Fibroblast of skin of right biceps (primary cell): ENCODE data around the gene MBNL3.
"Not testable (repeated sequence)": the region's sequence is repeated elsewhere in the genome, so short reads cannot be mapped to it uniquely, and the experiment has no call there.

Source experiments
- DNase-seq: peaks from one replicate; pipeline ENCODE4 v3.0.0-alpha.2; 2013

Gene MBNL3

GRCh38 chrX:132474544-132475248 lies 14.1 kb downstream of the MBNL3 start:
- DNase-seq, result no peak

- no peak for DNase-seq
Observed at GRCh38 chrX:132472397-132472796, 16.4 kb downstream of the MBNL3 start.

GRCh38 chrX:132470831-132471230 lies 18.0 kb downstream of the MBNL3 start:
- no peak for DNase-seq

- DNase-seq, result no peak
Observed at GRCh38 chrX:132470179-132470578, 18.7 kb downstream of the MBNL3 start.

- DNase-seq, result no peak
Observed at GRCh38 chrX:132468454-132468853, 20.4 kb downstream of the MBNL3 start.

GRCh38 chrX:132467989-132468388 lies 20.8 kb downstream of the MBNL3 start:
- no peak for DNase-seq

- peak; percentile 37 for DNase-seq
Observed at GRCh38 chrX:132467026-132467425, 21.8 kb downstream of the MBNL3 start.

GRCh38 chrX:132463411-132463810 lies 25.4 kb downstream of the MBNL3 start:
- peak; percentile 6 for DNase-seq

GRCh38 chrX:132461886-132462285 lies 27.0 kb downstream of the MBNL3 start:
- DNase-seq, result peak; percentile 1

- no peak for DNase-seq
Observed at GRCh38 chrX:132452911-132453550, 35.8 kb downstream of the MBNL3 start.

- DNase-seq, result not testable (repeated sequence)
Observed at GRCh38 chrX:132445909-132446308, 42.9 kb downstream of the MBNL3 start.

GRCh38 chrX:132444936-132445335 lies 43.9 kb downstream of the MBNL3 start:
- DNase-seq, result no peak

GRCh38 chrX:132443196-132444135 lies 45.4 kb downstream of the MBNL3 start:
- DNase-seq, result peak; percentile 0

- peak; percentile 17 for DNase-seq
Observed at GRCh38 chrX:132442691-132443090, 46.1 kb downstream of the MBNL3 start.

- DNase-seq, result peak; percentile 6
Observed at GRCh38 chrX:132435222-132435621, 53.6 kb downstream of the MBNL3 start.

- DNase-seq, result no peak
Observed at GRCh38 chrX:132433551-132433950, 55.3 kb downstream of the MBNL3 start.

- DNase-seq, result no peak
Observed at GRCh38 chrX:132433001-132433400, 55.8 kb downstream of the MBNL3 start.

GRCh38 chrX:132428896-132429295 lies 59.9 kb downstream of the MBNL3 start:
- no peak for DNase-seq

GRCh38 chrX:132426695-132427281 lies 62.0 kb downstream of the MBNL3 start:
- peak; percentile 71 for DNase-seq

- DNase-seq, result no peak
Observed at GRCh38 chrX:132425744-132426318, 63.0 kb downstream of the MBNL3 start.

- DNase-seq, result no peak
Observed at GRCh38 chrX:132423323-132423722, 65.5 kb downstream of the MBNL3 start.

GRCh38 chrX:132415012-132415411 lies 73.8 kb downstream of the MBNL3 start:
- DNase-seq, result no peak

- DNase-seq, result no peak
Observed at GRCh38 chrX:132414404-132414803, 74.4 kb downstream of the MBNL3 start.
